Stimulated activated CD4-positive, alpha-beta T cell treated with anti-CD3 and anti-CD28 coated beads, Interleukin-4, amount 100 ng/mL, for 48 hours (primary cell): Measurements from ENCODE around the gene DAPK3.
"Not testable (repeated sequence)": the region's sequence is repeated elsewhere in the genome, so short reads cannot be mapped to it uniquely, and the experiment has no call there.

Source experiments
- DNase-seq, 2 donors: peaks; one replicate each; pipeline ENCODE4 v3.0.0-alpha.2; 2020; ENCODE audit warnings: low read depth in 2 of 2

The DAPK3 gene

GRCh38 chr19:3978145-3978544 lies 7.2 kb upstream of the DAPK3 start:
- DNase-seq: no peak

- no peak for DNase-seq
Measured at GRCh38 chr19:3977242-3978143, 6.6 kb upstream of the DAPK3 start.

GRCh38 chr19:3976495-3977241 lies 5.8 kb upstream of the DAPK3 start:
- DNase-seq: no peak

- DNase-seq: no peak
Measured at GRCh38 chr19:3975637-3976087, 4.8 kb upstream of the DAPK3 start.

GRCh38 chr19:3975144-3975543 lies 4.2 kb upstream of the DAPK3 start:
- DNase-seq: no peak

- no peak for DNase-seq
Measured at GRCh38 chr19:3970313-3970807, 539 bp downstream of the DAPK3 start.

GRCh38 chr19:3969435-3970312 lies 1.2 kb downstream of the DAPK3 start:
- DNase-seq: no peak

GRCh38 chr19:3968556-3969434 lies 2.1 kb downstream of the DAPK3 start:
- no peak for DNase-seq

- not testable (repeated sequence) for DNase-seq
Measured at GRCh38 chr19:3967983-3968382, 2.9 kb downstream of the DAPK3 start.

- DNase-seq: no peak
Measured at GRCh38 chr19:3966051-3967017, 4.6 kb downstream of the DAPK3 start.

- no peak for DNase-seq
Measured at GRCh38 chr19:3964256-3965194, 6.4 kb downstream of the DAPK3 start.

- no peak for DNase-seq
Measured at GRCh38 chr19:3963458-3964255, 7.2 kb downstream of the DAPK3 start.

- no peak for DNase-seq
Measured at GRCh38 chr19:3961007-3961406, 9.9 kb downstream of the DAPK3 start.

- DNase-seq: no peak
Measured at GRCh38 chr19:3959766-3960131, 11.2 kb downstream of the DAPK3 start.

GRCh38 chr19:3958836-3959765 lies 11.8 kb downstream of the DAPK3 start:
- DNase-seq: no peak

- DNase-seq: no peak
Measured at GRCh38 chr19:3955688-3956087, 15.2 kb downstream of the DAPK3 start.
